HG02840 (cell line): Measurements from ENCODE around the gene SLC35E3.
A peak's percentile ranks its signal among the peaks of the same experiment; 100 is the strongest.

Source experiments
- ATAC-seq: cut with Tn5 transposase; IDR thresholded peaks from one replicate; pipeline ENCODE4 v1.9.1; 2021; ENCODE audit warnings: mild to moderate bottlenecking, moderate library complexity, moderate number of reproducible peaks; ENCODE audit not compliant: unreplicated experiment, low FRiP score

Gene SLC35E3

GRCh38 chr12:68745904-68746571, at the start of gene SLC35E3:
SLC35E3 (plus strand) TSS chr12:68746176; CDS start chr12:68746378, 202 bp downstream.
- peak; percentile 94 for ATAC-seq

DNA sequence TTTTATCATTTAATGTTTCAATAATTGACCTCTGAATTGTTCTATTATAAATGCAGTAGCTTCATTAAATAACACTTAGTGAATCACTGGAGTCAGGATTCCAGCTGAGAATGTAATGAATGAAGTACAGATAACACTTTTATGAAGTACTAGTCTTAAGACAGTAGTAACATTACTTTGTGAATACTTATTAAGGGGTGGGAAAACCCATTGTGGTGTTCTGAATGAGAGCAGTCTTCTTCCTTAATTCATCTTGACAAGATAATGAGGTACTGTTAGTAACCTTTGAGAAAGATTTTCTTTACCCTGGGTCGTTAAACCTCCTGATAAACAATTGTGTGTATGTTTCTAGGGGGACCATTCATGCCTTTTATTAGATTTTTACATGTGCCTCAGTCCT, 46.5 kb upstream of the SLC35E3 start:
- no peak for ATAC-seq

DNA sequence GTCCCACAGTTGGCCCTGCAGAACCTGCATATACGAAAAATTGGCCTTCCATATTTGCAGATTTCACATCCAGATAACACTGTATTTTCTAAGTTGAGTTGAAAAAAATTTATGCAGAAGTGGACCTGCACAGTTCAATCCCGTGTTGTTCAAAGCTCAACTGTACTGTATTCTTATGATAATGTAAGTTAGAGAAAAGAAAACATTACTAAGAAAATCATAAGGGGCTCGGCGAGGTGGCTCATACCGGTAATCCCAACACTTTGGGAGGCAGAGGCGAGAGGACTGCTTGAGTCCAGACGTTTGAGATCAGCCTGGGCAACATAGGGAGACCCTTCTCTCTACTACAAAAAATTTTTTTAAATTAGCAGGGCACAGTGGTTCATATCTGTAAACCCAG, 18.2 kb upstream of the SLC35E3 start:
- ATAC-seq, result no peak

DNA sequence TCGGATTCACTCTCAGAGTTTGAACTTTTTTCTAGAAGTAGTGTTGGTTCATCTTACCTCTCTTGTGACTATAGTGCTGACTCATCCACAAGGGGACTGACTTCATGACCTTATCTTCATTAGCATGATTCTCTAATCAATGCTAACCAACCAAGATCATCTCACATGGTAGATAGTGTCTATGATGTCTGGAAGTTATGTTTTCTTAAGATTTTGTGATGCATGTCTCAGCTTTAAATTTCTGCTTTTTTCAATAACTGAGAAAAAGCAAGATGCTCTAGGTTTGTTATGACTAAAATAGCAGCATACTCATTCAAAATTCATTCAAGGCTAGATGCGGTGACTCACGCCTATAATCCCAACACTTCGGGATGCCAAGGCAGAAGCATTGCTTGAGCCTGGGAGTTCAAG, 12.3 kb upstream of the SLC35E3 start:
- ATAC-seq, result no peak

DNA sequence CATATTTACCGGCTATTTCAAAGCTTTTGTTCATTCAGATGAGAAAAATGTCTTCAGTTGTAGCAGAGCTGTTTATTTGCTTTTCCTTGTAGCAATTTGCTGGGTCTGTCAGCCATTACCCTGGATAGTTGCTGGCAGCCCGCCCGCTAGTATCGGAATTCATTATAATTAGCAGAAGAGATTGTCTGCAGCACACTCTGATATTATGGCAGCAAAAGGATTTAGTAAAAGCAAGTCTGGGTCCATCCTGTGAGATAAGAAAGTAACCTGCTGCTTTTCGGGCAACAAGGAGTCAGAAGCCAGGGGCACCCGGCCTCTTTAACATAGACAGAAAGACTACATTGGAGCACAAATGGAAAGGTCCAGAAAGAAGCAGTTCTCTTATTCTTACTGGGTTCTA, 6.1 kb upstream of the SLC35E3 start:
- ATAC-seq, result no peak

DNA sequence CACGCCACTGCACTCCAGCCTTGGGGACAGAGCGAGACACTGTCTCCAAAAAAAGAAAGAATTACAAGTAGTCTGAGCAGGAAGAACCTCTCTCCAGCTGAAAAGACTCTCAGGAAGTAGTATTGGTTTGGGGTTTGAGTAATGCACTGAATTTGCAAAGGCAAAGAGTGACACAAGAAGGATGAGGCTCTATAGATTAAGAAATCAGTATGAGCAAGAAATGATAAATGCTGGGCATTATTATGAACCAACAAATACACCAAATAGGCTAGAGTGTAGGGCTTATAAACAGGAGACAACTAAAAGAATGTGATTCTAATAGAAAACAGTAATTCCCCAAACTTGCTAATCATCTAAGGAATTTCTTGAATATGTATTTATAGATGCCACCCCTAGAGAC, 2.6 kb upstream of the SLC35E3 start:
- no peak for ATAC-seq

GRCh38 chr12:68745376-68745903, 536 bp upstream of the SLC35E3 start:
- no peak for ATAC-seq

DNA sequence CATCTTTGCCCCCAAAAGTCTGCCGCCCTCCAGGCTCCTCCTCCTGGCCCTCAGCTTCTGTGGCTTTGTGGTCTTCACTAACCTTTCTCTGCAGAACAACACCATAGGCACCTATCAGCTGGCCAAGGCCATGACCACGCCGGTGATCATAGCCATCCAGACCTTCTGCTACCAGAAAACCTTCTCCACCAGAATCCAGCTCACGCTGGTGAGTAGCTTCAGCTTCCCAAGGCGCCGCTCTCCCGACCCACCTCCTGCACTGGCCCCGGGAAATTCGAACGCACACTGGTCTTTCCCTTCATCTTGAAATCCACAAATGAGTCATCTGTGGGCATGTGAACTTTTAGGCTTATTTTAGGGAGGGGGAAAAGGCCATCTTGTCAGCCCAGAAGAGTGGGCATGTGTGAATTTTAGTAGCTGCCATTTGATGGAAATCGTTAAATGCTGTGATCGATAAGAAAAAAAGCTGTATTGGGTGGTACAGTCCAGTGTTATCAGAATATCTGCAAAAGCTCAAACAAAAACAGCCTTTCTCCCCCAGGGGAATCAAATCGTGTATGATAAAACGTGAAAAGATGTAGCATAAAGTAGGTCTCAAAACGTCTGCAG, 700 bp downstream of the SLC35E3 start:
- ATAC-seq, result peak; percentile 40

GRCh38 chr12:68749443-68749842, 3.5 kb downstream of the SLC35E3 start:
- no peak for ATAC-seq

GRCh38 chr12:68749861-68750260, 3.9 kb downstream of the SLC35E3 start:
- no peak for ATAC-seq

GRCh38 chr12:68750506-68750905, 4.5 kb downstream of the SLC35E3 start:
- ATAC-seq, result no peak

- ATAC-seq, result no peak
Observed at GRCh38 chr12:68755536-68756243, 9.7 kb downstream of the SLC35E3 start.

DNA sequence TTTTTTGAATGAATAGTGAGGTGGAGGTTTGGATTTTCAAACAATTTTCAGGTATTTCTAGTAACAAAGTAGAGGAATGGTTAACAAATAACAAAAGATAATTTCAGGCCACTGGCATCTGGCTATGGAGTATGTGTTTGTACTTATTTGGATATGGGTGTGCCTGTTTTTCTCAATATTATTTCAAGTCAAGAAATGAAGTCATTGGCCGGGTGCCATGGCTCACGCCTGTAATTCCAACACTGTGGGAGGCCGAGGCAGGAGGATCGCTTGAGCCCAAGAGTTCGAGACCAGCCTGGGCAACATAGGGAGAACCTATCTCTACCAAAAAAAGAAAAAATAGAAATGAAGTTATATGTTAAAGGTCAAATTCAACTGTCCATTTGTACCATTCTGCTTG, 13.9 kb downstream of the SLC35E3 start:
- ATAC-seq, result no peak

GRCh38 chr12:68760806-68761441, 14.9 kb downstream of the SLC35E3 start:
- ATAC-seq, result no peak

DNA sequence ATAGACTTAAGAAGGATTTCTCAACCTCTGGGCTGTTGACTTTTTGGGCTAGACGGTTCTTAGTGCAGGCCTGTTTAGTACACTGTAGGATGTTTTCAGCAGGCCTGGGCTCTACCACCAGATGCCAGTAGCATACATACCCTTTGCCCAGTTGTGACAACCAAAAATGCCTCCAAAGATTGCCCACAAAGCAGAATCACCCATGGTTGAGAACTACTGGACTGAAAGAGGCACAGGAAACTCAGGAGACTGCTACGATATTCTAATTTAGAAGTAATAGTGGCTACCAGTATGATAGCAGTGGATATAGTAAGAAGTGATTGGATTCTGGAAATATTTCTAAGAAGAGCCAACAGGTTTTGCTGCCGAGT, 15.5 kb downstream of the SLC35E3 start:
- ATAC-seq, result no peak

DNA sequence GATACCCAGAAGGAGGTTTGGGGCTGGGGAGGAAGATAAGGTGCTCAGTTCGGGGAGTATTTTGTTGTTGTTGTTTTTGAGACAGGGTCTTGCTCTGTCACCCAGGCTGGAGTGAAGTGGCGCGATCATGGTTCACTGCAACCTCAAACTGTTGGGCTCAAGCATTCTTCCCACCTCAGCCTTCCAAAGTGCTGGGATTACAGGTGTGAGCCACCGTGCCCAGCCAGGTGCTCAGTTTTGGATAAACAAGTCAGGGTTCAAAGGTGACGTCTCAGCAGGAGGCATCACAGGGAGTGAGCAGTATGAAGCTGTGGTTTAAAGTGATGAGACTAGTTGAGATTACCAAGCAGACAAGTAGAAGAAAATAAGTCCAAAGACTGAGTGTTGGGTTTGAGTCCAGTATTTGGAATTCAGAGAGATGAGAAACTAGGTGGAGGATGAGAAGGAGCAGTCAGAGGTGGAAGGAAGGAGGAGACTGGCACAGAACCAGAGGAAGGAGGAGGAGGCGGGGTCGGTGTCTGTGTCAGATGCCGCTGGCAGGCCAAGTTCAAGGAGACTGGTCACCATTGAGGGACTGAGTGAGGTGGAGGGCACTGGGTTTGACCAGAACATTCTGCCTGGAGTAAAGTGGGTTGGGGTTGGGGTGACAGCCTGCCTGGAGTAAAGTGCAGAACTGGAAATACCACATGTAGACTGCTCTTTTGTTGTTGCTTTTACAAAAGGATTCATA, 16.1 kb downstream of the SLC35E3 start:
- ATAC-seq, result no peak

- no peak for ATAC-seq
Observed at GRCh38 chr12:68762691-68763090, 16.7 kb downstream of the SLC35E3 start.

DNA sequence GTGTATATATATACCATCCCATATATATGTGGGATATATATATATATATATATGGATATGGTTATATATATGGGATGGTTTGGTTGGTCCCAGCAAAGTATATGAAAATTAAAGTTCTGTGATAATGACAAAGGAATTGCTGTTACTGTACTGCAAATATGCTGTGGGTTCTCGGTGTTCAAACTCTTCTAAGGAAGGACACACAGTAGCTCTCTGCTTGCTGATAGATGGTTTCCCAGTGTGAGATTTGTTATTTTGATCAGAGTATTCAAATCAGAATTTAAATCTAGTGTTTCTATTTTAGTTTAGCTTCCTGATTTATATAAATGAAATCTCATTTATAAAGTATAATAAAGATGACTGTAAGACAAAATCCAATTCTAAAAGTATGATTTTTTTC, 19.7 kb downstream of the SLC35E3 start:
- no peak for ATAC-seq

- ATAC-seq, result no peak
Observed at GRCh38 chr12:68766646-68767045, 20.7 kb downstream of the SLC35E3 start.

GRCh38 chr12:68767191-68767590, 21.2 kb downstream of the SLC35E3 start:
- ATAC-seq, result no peak
